Fibroblast of lung (primary cell): Measurements from ENCODE around the gene TRIM24.

ENCODE experiments used
- EZH2 ChIP-seq: IDR thresholded peaks from 2 replicates; pipeline ENCODE4 v1.5.1; 2012; ENCODE audit warnings: low read length, control low read depth, mild to moderate bottlenecking; ENCODE audit errors: missing control alignments
- TF ChIP-seq, protein P1 (sequence below), 2 donors: IDR thresholded peaks in 1 of 2; conservative IDR thresholded peaks in 1 of 2; 1 replicate in 1 of 2; 2 replicates in 1 of 2; pipeline ENCODE4 v1.5.1; 2011 to 2012; ENCODE audit warnings: low read length in 2 of 2, control low read depth in 1 of 2, inconsistent platforms in 1 of 2, low read depth in 1 of 2, mild to moderate bottlenecking in 1 of 2

- no peak for TF ChIP-seq EZH2
- TF ChIP-seq, protein P1, sequence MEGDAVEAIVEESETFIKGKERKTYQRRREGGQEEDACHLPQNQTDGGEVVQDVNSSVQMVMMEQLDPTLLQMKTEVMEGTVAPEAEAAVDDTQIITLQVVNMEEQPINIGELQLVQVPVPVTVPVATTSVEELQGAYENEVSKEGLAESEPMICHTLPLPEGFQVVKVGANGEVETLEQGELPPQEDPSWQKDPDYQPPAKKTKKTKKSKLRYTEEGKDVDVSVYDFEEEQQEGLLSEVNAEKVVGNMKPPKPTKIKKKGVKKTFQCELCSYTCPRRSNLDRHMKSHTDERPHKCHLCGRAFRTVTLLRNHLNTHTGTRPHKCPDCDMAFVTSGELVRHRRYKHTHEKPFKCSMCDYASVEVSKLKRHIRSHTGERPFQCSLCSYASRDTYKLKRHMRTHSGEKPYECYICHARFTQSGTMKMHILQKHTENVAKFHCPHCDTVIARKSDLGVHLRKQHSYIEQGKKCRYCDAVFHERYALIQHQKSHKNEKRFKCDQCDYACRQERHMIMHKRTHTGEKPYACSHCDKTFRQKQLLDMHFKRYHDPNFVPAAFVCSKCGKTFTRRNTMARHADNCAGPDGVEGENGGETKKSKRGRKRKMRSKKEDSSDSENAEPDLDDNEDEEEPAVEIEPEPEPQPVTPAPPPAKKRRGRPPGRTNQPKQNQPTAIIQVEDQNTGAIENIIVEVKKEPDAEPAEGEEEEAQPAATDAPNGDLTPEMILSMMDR (conservative IDR thresholded peaks at IDR 0.05 in 1 of 2, IDR thresholded peaks at IDR 0.05 in 1 of 2; ENCODE audit: low read depth in 1 of 2, low read length in 2 of 2) = no peak
Observed at GRCh38 chr7:138563808-138564207, 103.7 kb downstream of the TRIM24 start.
